Mucosa of stomach (tissue), 1 donor: ENCODE results near the gene KCNIP2.
A peak's percentile ranks its signal among the peaks of the same experiment; 100 is the strongest.

Experiments used
- H3K27me3 ChIP-seq: one replicate; pipeline ENCODE4 v1.7.0; 2013; ENCODE audit warnings: mild to moderate bottlenecking, low read length; ENCODE audit not compliant: control insufficient read depth, insufficient read depth
- H3K36me3 ChIP-seq: one replicate; pipeline ENCODE4 v1.7.0; 2013; ENCODE audit warnings: low read length; ENCODE audit not compliant: control insufficient read depth, insufficient read depth
- H3K4me1 ChIP-seq: one replicate; pipeline ENCODE4 v1.7.0; 2013; ENCODE audit warnings: mild to moderate bottlenecking, low read length; ENCODE audit not compliant: control insufficient read depth, insufficient read depth
- H3K4me3 ChIP-seq: one replicate; pipeline ENCODE4 v1.7.0; 2013; ENCODE audit warnings: low read length
- H3K9ac ChIP-seq: one replicate; pipeline ENCODE4 v1.7.0; 2013; ENCODE audit warnings: mild to moderate bottlenecking, low read length, moderate library complexity
- H3K9me3 ChIP-seq: one replicate; pipeline ENCODE4 v1.7.0; 2013; ENCODE audit warnings: mild to moderate bottlenecking, low read length, moderate library complexity; ENCODE audit not compliant: control insufficient read depth
- donor health status: Pancreatic carcinoma.

KCNIP2 gene

GRCh38 chr10:101831169-101831811 lies 12.3 kb downstream of the KCNIP2 start:
- H3K9me3 ChIP-seq: no peaks in the 10 kb centered on the region
- H3K27me3 ChIP-seq: no peaks in the 10 kb centered on the region
- H3K9ac ChIP-seq: peak overlapping the region; percentile 30
- peaks cover 15% of the 10 kb centered on the region for H3K4me1 ChIP-seq
- peak overlapping the region; percentile 6 for H3K4me3 ChIP-seq
- H3K36me3 ChIP-seq: no peaks in the 10 kb centered on the region

GRCh38 chr10:101830322-101831168 lies 13.1 kb downstream of the KCNIP2 start:
- peaks cover 15% of the 10 kb centered on the region for H3K4me1 ChIP-seq
- H3K9ac ChIP-seq: peak overlapping the region; percentile 30
- H3K36me3 ChIP-seq: no peaks in the 10 kb centered on the region
- no peaks in the 10 kb centered on the region for H3K9me3 ChIP-seq
- no peaks in the 10 kb centered on the region for H3K27me3 ChIP-seq
- H3K4me3 ChIP-seq: peak overlapping the region; percentile 6

- Histone ChIP-seq H3K9me3 (no peaks in the 10 kb centered on the region), H3K4me3 (peak overlapping the region; percentile 6), H3K27me3 (no peaks in the 10 kb centered on the region), H3K9ac (no peak overlapping the region), H3K36me3 (no peaks in the 10 kb centered on the region), H3K4me1 (peaks cover 15% of the 10 kb centered on the region)
These were observed 13.9 kb downstream of the KCNIP2 start for GRCh38 chr10:101829561-101830315.

GRCh38 chr10:101828766-101829551 lies 14.6 kb downstream of the KCNIP2 start:
- Histone ChIP-seq H3K27me3 (no peaks in the 10 kb centered on the region), H3K9ac (no peak overlapping the region), H3K4me3 (no peak overlapping the region), H3K4me1 (peaks cover 15% of the 10 kb centered on the region), H3K36me3 (no peaks in the 10 kb centered on the region), H3K9me3 (no peaks in the 10 kb centered on the region)

GRCh38 chr10:101827919-101828600 lies 15.5 kb downstream of the KCNIP2 start:
- H3K9ac ChIP-seq: no peak overlapping the region
- H3K4me1 ChIP-seq: peaks cover 15% of the 10 kb centered on the region
- no peaks in the 10 kb centered on the region for H3K36me3 ChIP-seq
- no peaks in the 10 kb centered on the region for H3K9me3 ChIP-seq
- H3K4me3 ChIP-seq: no peak overlapping the region
- H3K27me3 ChIP-seq: no peaks in the 10 kb centered on the region

- Histone ChIP-seq H3K4me1 (peaks cover 15% of the 10 kb centered on the region), H3K27me3 (no peaks in the 10 kb centered on the region), H3K9me3 (no peaks in the 10 kb centered on the region), H3K9ac (no peak overlapping the region), H3K4me3 (no peak overlapping the region), H3K36me3 (no peaks in the 10 kb centered on the region)
These were observed 16.7 kb downstream of the KCNIP2 start for GRCh38 chr10:101826852-101827434.

- H3K4me1 ChIP-seq: peaks cover under 1% of the 10 kb centered on the region
- H3K4me3 ChIP-seq: no peak overlapping the region
- no peaks in the 10 kb centered on the region for H3K36me3 ChIP-seq
- no peaks in the 10 kb centered on the region for H3K9me3 ChIP-seq
- H3K9ac ChIP-seq: no peak overlapping the region
- no peaks in the 10 kb centered on the region for H3K27me3 ChIP-seq
These were observed 18.9 kb downstream of the KCNIP2 start for GRCh38 chr10:101824736-101825135.

- Histone ChIP-seq H3K9me3 (no peaks in the 10 kb centered on the region), H3K27me3 (no peaks in the 10 kb centered on the region), H3K9ac (peak overlapping the region; percentile 87), H3K4me1 (peaks cover 21% of the 10 kb centered on the region), H3K36me3 (no peaks in the 10 kb centered on the region), H3K4me3 (no peak overlapping the region)
These were observed 24.5 kb downstream of the KCNIP2 start for GRCh38 chr10:101818872-101819633.

GRCh38 chr10:101818119-101818871 lies 25.3 kb downstream of the KCNIP2 start, which contains the start of gene OGA:
Gene OGA, minus strand, starts transcription at chr10:101818444. Its CDS starts 422 bp downstream, at chr10:101818022.
- no peaks in the 10 kb centered on the region for H3K27me3 ChIP-seq
- peak within 1 kb of the TSS; percentile 40 for H3K4me3 ChIP-seq
- peak within 1 kb of the TSS; percentile 87 for H3K9ac ChIP-seq
- no peaks in the 10 kb centered on the region for H3K36me3 ChIP-seq
- peaks cover 24% of the 10 kb centered on the region for H3K4me1 ChIP-seq
- H3K9me3 ChIP-seq: no peaks in the 10 kb centered on the region
